PC-9 (cell line): ENCODE results near the gene JSRP1.

ENCODE experiments used
- CTCF ChIP-seq: fragments of 200-600 bp; sonication (generic); conservative IDR thresholded peaks from 2 replicates; pipeline ENCODE4 v1.6.1; 2017; ENCODE audit warnings: mixed run types, antibody characterized with exemption, mild to moderate bottlenecking, moderate library complexity
- EZH2 ChIP-seq: fragments of 200-600 bp; sonication (generic); IDR thresholded peaks from 2 replicates; pipeline ENCODE4 v1.8.0; 2017; ENCODE audit warnings: antibody characterized with exemption, low read depth

- no peak for TF ChIP-seq CTCF
- no peak for TF ChIP-seq EZH2
These were observed 14.4 kb upstream of the JSRP1 start for GRCh38 chr19:2270423-2271233.
